ENCODE results near the gene APCDD1L.

- TF ChIP-seq NRF1 (IDR thresholded peaks at IDR 0.05; ENCODE audit: low read depth, low read length) (no peak), FOSL2 (IDR thresholded peaks at IDR 0.05; ENCODE audit: borderline replicate concordance, low read depth) (no peak), CTCF (IDR thresholded peaks at IDR 0.05) (no peak), ZBTB33 (IDR thresholded peaks at IDR 0.05; ENCODE audit: borderline replicate concordance, low read depth) (no peak), POLR2AphosphoS5 (IDR thresholded peaks at IDR 0.05; ENCODE audit: low read depth, low read length) (no peak), EZH2phosphoT487 (IDR thresholded peaks at IDR 0.05; ENCODE audit: borderline replicate concordance, low read depth) (no peak), SMC3 (IDR thresholded peaks at IDR 0.05; ENCODE audit: low read depth, low read length) (no peak), USF2 (IDR thresholded peaks at IDR 0.05; ENCODE audit: borderline replicate concordance, low read depth, low read length) (no peak), TAF1 (IDR thresholded peaks at IDR 0.05; ENCODE audit: borderline replicate concordance, low read depth, low read length) (no peak)
- TF ChIP-seq, protein P1, sequence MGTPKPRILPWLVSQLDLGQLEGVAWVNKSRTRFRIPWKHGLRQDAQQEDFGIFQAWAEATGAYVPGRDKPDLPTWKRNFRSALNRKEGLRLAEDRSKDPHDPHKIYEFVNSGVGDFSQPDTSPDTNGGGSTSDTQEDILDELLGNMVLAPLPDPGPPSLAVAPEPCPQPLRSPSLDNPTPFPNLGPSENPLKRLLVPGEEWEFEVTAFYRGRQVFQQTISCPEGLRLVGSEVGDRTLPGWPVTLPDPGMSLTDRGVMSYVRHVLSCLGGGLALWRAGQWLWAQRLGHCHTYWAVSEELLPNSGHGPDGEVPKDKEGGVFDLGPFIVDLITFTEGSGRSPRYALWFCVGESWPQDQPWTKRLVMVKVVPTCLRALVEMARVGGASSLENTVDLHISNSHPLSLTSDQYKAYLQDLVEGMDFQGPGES (IDR thresholded peaks at IDR 0.05; ENCODE audit: low read depth, low read length): no peak
These were observed 68.8 kb downstream of the APCDD1L start for GRCh38 chr20:58446264-58446959.
